Gastroesophageal sphincter (tissue), 4 donors: ENCODE measurements around the gene PLBD2. TPM values are rescaled to one million over a fixed set of nuclear protein-coding genes. Genes with fewer than 3 reads are reported as not detected.

Source experiments
- ATAC-seq: fragments of 150-250 bp; one replicate; pipeline ENCODE4 v1.9.1; 2016; ENCODE audit warnings: mild to moderate bottlenecking, moderate library complexity
- H3K27ac ChIP-seq, 4 donors: fragments of 200-600 bp; sonication (generic) in 3 of 4; 1 replicate in 3 of 4; 2 replicates in 1 of 4; pipeline ENCODE4 v1.5.1; 2016 to 2019
- H3K27me3 ChIP-seq: fragments of 200-600 bp; sonication (generic); one replicate; pipeline ENCODE4 v1.5.1; 2019
- H3K36me3 ChIP-seq, 2 donors: fragments of 200-600 bp; sonication (generic); one replicate each; pipeline ENCODE4 v1.5.1; 2019; ENCODE audit warnings: control low read depth in 1 of 2
- H3K4me1 ChIP-seq, 3 donors: fragments of 200-600 bp; sonication (generic); 1 replicate in 2 of 3; 2 replicates in 1 of 3; pipeline ENCODE4 v1.5.1; 2016 to 2019; ENCODE audit warnings: control low read depth in 2 of 3
- H3K4me3 ChIP-seq, 2 donors: fragments of 200-600 bp; sonication (generic); one replicate each; pipeline ENCODE4 v1.5.1; 2019; ENCODE audit warnings: mild to moderate bottlenecking in 1 of 2, moderate library complexity in 1 of 2
- H3K9me3 ChIP-seq, 3 donors: fragments of 200-600 bp; sonication (generic); one replicate each; pipeline ENCODE4 v1.5.1; 2017 to 2019; ENCODE audit warnings: control low read depth in 2 of 3
- EP300 ChIP-seq: sonication (generic); formaldehyde crosslinking; IDR thresholded peaks from one replicate; pipeline ENCODE4 v1.6.1; 2017; ENCODE audit warnings: antibody characterized with exemption, mild to moderate bottlenecking
- POLR2A ChIP-seq, 2 donors: fragments of 450-650 bp; IDR thresholded peaks; one replicate each; pipeline ENCODE4 v1.6.1; 2017; ENCODE audit warnings: antibody characterized with exemption in 2 of 2, mild to moderate bottlenecking in 2 of 2, moderate library complexity in 1 of 2
- POLR2AphosphoS5 ChIP-seq: sonication (generic); formaldehyde crosslinking; IDR thresholded peaks from one replicate; pipeline ENCODE4 v1.6.1; 2017; ENCODE audit warnings: antibody characterized with exemption
- WGBS, 2 donors: methylation state at CpG; one replicate each; pipeline ENCODE4 v1.1.5; 2018; ENCODE audit warnings: low coverage in 1 of 2; 5-methylcytosine and 5-hydroxymethylcytosine counted together
- total RNA-seq, 4 donors: library from RNA; depleted of rRNA; stranded (reverse); fragments of >200 nt; gene quantifications; one replicate each; pipeline ENCODE4 v1.1.0, GENCODE V29; 2016
- TF ChIP-seq, protein P1 (sequence below), 4 experiments: fragments of 200-600 bp in 2 of 4; fragments of 450-650 bp in 2 of 4; sonication (generic) in 1 of 4; IDR thresholded peaks; one replicate each; pipeline ENCODE4 v1.5.1; 2017 to 2019; ENCODE audit warnings: antibody characterized with exemption in 4 of 4, mild to moderate bottlenecking in 2 of 4, moderate library complexity in 2 of 4

PLBD2 gene
- total RNA-seq, 4 donors from 2014 or later, result 23.1 to 54.4 (median 31.3) TPM

DNA sequence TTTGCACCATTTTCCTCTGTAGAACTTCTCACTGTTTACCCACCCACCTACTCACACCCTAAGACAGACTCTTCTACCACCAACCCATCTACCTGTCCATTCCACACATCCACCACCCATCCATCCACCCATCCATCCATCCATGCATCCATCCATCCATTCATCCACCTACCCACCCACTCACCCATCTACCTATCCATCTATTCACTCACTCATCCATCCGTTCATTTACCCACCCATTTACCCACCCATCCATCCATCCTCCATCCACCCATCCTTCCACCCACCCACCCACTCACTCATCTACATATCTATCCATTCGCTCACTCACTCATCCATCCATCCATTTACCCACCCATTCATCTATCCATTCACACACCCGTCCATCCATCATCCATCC, 15.1 kb downstream of the PLBD2 start:
- no peak for TF ChIP-seq POLR2A (IDR thresholded peaks at IDR 0.05)
- no peak for TF ChIP-seq EP300
- TF ChIP-seq, protein P1, sequence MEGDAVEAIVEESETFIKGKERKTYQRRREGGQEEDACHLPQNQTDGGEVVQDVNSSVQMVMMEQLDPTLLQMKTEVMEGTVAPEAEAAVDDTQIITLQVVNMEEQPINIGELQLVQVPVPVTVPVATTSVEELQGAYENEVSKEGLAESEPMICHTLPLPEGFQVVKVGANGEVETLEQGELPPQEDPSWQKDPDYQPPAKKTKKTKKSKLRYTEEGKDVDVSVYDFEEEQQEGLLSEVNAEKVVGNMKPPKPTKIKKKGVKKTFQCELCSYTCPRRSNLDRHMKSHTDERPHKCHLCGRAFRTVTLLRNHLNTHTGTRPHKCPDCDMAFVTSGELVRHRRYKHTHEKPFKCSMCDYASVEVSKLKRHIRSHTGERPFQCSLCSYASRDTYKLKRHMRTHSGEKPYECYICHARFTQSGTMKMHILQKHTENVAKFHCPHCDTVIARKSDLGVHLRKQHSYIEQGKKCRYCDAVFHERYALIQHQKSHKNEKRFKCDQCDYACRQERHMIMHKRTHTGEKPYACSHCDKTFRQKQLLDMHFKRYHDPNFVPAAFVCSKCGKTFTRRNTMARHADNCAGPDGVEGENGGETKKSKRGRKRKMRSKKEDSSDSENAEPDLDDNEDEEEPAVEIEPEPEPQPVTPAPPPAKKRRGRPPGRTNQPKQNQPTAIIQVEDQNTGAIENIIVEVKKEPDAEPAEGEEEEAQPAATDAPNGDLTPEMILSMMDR (IDR thresholded peaks at IDR 0.05), result no peak
- TF ChIP-seq POLR2AphosphoS5, result no peak
- Histone ChIP-seq H3K36me3 (peaks cover 0 to 85% of the 10 kb centered on the region in 2 donors), H3K4me3 (no peak overlapping the region), H3K4me1 (no peaks in the 10 kb centered on the region), H3K27ac (no peak overlapping the region), H3K27me3 (no peaks in the 10 kb centered on the region), H3K9me3 (no peaks in the 10 kb centered on the region)
- ATAC-seq, result no peak
- WGBS, 2 donors, result 93 to 97% methylated on average over 3 of the region's 3 CpGs

DNA sequence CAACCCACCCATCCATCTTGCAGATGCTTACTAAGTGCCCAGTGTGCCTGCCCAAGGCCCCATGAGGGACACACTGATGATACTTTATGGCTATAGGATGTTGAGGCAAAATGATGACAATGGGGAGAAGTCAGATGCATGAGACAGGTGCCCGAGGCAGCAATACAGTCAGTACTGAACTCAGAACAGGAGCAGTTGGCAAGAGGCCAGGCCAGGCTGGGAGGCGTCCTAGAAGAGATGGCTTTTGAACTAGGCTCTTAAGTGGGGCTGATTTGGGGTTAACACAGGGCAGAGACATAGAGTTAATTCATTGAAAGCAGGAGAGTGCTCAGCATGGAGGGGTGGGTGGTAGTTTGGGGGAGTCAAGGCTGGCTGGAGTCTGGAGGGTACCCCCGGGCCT, 15.6 kb downstream of the PLBD2 start:
- H3K27ac ChIP-seq, result no peak overlapping the region
- no peak overlapping the region for H3K4me3 ChIP-seq
- ATAC-seq, result no peak
- no peaks in the 10 kb centered on the region for H3K4me1 ChIP-seq
- no peaks in the 10 kb centered on the region for H3K27me3 ChIP-seq
- peaks cover 0 to 88% of the 10 kb centered on the region in 2 donors for H3K36me3 ChIP-seq
- no peaks in the 10 kb centered on the region for H3K9me3 ChIP-seq
- TF ChIP-seq EP300 (no peak), POLR2AphosphoS5 (no peak), POLR2A (IDR thresholded peaks at IDR 0.05) (no peak)
- TF ChIP-seq, protein P1 (IDR thresholded peaks at IDR 0.05), result no peak
- WGBS, 2 donors, result 78 to 84% methylated on average over 2 to 3 of the region's 3 CpGs

DNA sequence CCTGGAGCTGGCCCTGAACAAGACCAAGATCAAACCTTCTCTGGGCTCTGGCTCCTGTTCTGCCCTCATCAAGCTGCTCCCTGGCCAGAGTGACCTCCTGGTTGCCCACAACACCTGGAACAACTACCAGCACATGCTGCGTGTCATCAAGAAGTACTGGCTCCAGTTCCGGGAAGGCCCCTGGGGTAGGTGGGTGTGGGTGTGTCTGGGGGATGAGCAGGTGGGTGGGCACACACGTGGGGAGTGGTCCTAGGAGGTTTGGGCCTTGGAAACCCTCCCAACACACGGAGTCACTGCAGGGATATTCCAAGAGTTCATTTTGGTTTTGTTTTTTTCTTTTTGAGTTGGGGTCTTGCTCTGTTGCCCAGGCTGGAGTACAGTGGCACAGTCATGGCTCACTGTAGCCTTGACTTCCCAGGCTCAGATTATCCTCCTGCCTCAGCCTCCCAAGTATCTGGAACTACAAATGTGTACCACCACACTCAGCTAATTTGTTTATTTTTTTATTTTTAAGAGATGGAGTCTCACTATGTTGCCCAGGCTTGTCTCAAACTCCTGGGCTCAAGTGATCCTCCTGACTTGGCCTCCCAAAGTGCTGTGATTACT, 16.5 kb downstream of the PLBD2 start:
- WGBS, 2 donors, result 71 to 83% methylated on average over 2 of the region's 4 CpGs
- Histone ChIP-seq H3K4me3 (no peak overlapping the region), H3K9me3 (no peaks in the 10 kb centered on the region), H3K27ac (no peak overlapping the region), H3K27me3 (no peaks in the 10 kb centered on the region), H3K36me3 (peaks cover 0 to 94% of the 10 kb centered on the region in 2 donors), H3K4me1 (no peaks in the 10 kb centered on the region)
- no peak for TF ChIP-seq POLR2AphosphoS5
- no peak for TF ChIP-seq POLR2A (IDR thresholded peaks at IDR 0.05)
- TF ChIP-seq, protein P1 (IDR thresholded peaks at IDR 0.05), result no peak
- TF ChIP-seq EP300, result no peak
- no peak for ATAC-seq

DNA sequence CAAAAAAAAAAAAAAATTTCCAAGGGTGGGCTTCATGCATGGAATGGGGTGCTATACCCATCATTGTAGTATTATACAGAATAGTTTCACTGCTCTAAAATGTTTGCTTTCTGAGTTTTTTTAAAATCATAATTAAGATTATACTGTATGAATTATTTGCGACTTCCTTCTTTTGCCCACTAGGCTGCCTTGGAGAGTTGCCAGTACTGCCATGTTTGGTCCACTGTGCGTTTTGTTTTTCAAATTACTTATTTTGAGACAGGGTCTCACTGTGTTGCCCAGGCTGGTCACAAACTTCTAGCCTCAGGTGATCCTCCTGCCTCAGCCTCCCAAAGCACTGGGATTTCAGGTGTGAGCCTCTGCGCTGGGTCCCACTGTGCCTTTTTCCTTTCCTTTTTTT, 19.9 kb downstream of the PLBD2 start:
- Histone ChIP-seq H3K4me1 (no peaks in the 10 kb centered on the region), H3K36me3 (peaks cover 0 to 97% of the 10 kb centered on the region in 2 donors)
- ATAC-seq, result no peak

DNA sequence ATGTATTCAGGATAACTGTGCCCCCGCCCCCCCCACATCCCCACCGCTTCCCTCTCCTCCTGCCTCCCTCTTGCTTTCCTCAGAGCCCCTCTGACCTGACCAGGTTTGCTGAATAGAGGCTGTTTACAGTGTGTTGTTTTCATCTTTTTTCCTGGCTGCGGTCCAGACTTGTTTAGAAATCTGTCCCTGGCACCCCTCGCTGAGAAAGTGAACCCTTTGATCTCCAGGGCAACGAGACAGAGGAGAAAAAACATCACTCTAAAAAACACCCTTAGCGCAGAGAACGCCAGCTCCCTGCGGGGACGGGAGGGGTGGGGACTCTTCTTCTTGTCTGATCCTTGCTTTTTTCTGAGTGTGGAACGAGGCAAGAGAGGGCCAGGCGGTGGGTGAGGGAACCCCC, 22.8 kb downstream of the PLBD2 start:
- TF ChIP-seq EP300 (no peak), POLR2A (IDR thresholded peaks at IDR 0.05) (no peak), POLR2AphosphoS5 (no peak)
- TF ChIP-seq, protein P1 (IDR thresholded peaks at IDR 0.05), result no peak
- H3K27ac ChIP-seq, result no peak overlapping the region
- no peaks in the 10 kb centered on the region for H3K9me3 ChIP-seq
- peaks cover 0 to 97% of the 10 kb centered on the region in 2 donors for H3K36me3 ChIP-seq
- no peaks in the 10 kb centered on the region for H3K27me3 ChIP-seq
- WGBS, 2 donors, result 88 to 100% methylated on average over 1 to 5 of the region's 11 CpGs
- no peak overlapping the region for H3K4me3 ChIP-seq
- ATAC-seq, result no peak
- H3K4me1 ChIP-seq, result no peaks in the 10 kb centered on the region

More for the DNA sequence above, 19.9 kb downstream of the PLBD2 start:
- TF ChIP-seq POLR2A (IDR thresholded peaks at IDR 0.05), result no peak
- no peak for TF ChIP-seq EP300
- TF ChIP-seq POLR2AphosphoS5, result no peak
- TF ChIP-seq, protein P1 (IDR thresholded peaks at IDR 0.05), result no peak
- H3K9me3 ChIP-seq, result no peaks in the 10 kb centered on the region
- H3K27me3 ChIP-seq, result no peaks in the 10 kb centered on the region
- H3K27ac ChIP-seq, result no peak overlapping the region
- 75 to 81% methylated on average over 3 of the region's 3 CpGs for WGBS, 2 donors
- H3K4me3 ChIP-seq, result no peak overlapping the region
